Measurements from ENCODE around the gene KDM3A. TPM values are rescaled to one million over a fixed set of nuclear protein-coding genes. Genes with fewer than 3 reads are reported as not detected.
"Not testable (repeated sequence)": the region's sequence is repeated elsewhere in the genome, so short reads cannot be mapped to it uniquely, and the experiment has no call there.

KDM3A gene
- total RNA-seq, 1 donor from 2014 or later, result 12.9 TPM

DNA sequence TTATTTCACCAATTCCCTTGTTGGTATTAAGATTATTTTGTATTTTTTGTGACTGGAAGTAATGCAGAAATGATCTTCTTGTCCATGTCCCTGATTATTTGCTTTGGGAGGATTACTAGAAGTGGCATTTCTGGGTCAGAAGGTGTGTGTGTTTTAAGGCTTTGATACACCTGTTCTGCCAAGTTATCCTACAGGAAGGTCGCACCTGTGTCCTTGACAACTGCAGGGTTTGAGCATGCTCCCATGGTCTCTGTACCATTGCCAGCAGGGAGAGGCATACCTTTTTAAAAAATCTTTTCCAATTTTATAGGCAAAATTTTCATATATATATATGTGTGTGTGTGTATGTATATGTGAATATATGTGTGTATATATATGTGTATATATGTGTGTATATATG lies 29.7 kb downstream of the KDM3A start:
- DNase-seq (ENCODE audit: low spot score) (no peak), ATAC-seq (no peak)

DNA sequence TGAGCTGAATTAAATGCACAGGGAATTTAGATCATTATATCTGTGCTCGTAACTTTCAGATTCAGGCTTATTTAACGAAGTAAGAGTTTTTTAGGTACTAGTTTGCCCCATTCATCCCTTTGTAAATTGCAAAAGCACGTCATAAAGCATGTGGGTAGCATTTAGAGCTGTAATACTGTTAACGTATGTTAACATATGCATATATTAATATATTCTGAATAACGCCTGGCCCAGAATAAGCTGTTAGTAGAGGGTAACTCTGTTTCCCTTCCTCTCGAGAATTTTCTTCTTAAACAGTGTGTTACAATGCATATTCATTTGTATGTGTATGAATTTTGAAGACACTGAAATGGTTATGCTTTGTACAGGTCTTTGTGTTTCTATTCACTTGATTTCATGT lies 30.5 kb downstream of the KDM3A start:
- ATAC-seq, result no peak
- no peak for DNase-seq (ENCODE audit: low spot score)

GRCh38 chr2:86476092-86476491 lies 34.9 kb downstream of the KDM3A start:
- ATAC-seq (no peak), DNase-seq (ENCODE audit: low spot score) (no peak)

DNA sequence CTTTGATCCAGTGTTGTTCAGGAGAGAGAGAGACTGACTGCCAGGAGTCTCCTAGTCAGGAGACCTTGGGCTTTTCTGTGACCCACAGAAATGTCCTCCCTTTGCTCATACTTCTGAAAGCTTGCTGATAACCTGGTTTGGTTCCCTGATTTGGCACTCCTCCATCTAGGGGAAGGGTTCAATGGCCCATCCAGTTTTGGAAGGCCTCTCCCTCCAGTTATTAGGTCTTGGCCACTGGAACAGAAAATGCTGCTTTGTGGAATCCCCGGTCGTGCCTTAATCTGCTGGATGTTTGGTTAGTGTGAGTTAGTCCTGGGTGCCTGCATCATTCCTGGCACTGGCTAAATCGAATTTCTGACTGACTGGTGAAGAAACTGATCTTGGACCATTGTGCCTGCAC lies 35.7 kb downstream of the KDM3A start:
- DNase-seq (ENCODE audit: low spot score) (peak; percentile 68), ATAC-seq (peak; percentile 88)

DNA sequence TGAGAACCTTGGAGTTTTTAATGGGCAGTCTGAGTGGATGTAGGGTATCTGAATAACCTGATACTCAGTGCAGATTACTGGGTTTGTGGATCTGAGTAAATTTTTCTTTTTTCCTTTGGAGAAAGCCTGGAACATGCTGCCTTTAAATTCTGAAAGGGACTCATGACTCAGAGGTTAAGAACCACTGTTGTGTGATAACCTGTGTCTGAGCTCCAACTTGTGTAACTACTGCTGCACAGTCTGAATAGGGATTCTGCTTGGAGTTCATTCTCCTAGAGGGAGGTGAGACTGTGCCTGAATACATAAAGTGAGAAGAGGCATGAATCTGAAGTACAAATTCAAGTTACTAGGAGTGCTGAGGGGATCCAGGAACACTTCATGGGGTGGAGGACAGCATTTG lies 36.2 kb downstream of the KDM3A start:
- ATAC-seq (peak; percentile 67), DNase-seq (ENCODE audit: low spot score) (no peak)

- no peak for DNase-seq (ENCODE audit: low spot score)
- no peak for ATAC-seq
Observed at GRCh38 chr2:86480105-86480504, 38.9 kb downstream of the KDM3A start.

- ATAC-seq (no peak), DNase-seq (ENCODE audit: low spot score) (no peak)
Observed at GRCh38 chr2:86482034-86482433, 40.9 kb downstream of the KDM3A start.

DNA sequence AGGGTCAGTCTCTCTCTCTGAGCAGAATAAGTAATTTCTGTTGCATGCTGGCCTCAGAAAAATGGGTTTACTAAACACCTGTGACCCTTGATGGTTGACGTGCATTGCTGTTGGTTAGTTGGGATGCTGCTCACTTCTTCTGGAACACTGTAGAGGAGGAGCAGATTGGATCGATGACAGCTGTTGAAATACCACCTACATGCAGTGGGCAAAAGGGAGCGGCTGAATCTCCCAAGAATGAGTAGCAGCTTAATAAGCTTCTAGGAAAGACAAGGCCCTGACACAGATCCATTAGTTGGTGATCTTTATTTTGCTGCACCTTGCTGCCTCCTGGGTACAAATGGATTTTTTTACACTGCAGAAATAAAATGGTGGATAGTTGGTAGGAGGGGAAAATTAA lies 43.2 kb downstream of the KDM3A start:
- DNase-seq (ENCODE audit: low spot score), result no peak
- ATAC-seq, result no peak

DNA sequence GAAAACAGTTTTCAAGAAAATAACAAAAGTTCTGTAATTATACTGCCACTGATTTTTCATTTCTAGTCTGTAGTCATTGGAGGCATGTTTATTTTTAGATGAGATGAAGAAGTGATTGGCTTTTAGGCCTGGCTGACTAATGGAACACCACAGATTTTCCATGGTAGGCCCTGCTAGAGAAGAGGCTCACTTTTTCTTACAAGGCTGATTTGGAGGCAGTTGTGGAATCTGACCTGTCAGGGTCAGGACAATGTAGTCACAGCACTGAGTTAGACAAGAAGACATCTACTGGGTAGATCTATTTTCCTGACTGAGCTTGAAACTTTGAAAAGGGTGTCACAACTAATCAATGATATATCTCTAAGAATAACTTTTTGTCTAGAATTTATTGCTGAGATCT lies 43.9 kb downstream of the KDM3A start:
- ATAC-seq, result no peak
- no peak for DNase-seq (ENCODE audit: low spot score)

- ATAC-seq (no peak), DNase-seq (ENCODE audit: low spot score) (no peak)
Observed at GRCh38 chr2:86485802-86486201, 44.6 kb downstream of the KDM3A start.

DNA sequence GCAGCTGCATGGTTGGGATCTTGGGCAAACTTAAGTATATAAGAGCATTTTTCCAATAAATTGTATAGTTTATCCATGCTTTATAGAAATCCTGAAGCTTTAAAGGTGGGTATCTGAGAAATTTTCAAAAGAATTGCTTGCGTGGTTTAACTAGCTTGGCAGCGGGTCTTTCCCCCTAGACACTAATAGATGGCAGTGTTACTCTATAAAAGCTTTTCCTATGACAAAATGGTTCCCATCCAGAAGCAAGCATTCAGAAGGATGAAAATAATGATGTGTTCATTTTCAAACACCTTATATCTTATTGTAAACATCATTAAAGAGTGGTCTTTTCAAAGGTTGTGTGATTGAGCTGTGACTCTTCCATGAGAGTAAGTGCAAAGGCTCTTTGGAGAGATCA lies 45.9 kb downstream of the KDM3A start:
- DNase-seq (ENCODE audit: low spot score) (no peak), ATAC-seq (no peak)

DNA sequence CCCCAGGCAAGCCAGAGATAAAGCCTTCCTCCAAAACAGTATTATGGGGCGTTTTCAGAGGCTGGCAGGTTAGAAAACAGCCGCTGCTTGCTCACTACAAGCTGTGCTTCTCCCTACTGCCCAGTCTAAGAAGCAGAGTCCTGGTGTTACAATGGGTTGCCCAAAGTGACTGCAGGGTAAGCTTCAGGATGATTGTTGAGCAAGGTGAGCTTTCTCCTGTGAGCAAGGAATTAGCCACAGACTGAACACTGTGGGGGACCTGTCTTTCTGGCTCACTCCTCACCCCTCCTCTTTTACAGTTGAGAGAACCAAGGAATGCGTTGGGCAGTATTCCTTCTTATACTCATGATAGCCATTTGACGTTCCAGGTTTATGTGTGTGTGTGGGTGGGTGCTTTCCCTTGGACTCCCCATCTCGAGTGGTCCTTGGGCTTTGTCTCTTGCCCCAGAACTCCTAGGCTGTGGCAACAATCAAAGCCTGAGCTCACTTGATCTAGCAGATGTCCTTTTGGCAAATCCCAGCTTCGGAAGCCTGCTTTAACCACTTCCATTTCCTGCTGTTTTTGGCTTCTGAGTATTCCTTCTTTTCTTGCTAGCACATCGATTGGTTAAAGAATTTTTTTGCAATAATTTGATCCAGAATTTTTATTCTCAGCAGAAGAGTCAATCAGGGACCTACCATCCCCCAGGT lies 47.5 kb downstream of the KDM3A start:
- ATAC-seq, result no peak
- no peak for DNase-seq (ENCODE audit: low spot score)

GRCh38 chr2:86489542-86489941 lies 48.4 kb downstream of the KDM3A start:
- ATAC-seq (no peak), DNase-seq (ENCODE audit: low spot score) (no peak)

DNA sequence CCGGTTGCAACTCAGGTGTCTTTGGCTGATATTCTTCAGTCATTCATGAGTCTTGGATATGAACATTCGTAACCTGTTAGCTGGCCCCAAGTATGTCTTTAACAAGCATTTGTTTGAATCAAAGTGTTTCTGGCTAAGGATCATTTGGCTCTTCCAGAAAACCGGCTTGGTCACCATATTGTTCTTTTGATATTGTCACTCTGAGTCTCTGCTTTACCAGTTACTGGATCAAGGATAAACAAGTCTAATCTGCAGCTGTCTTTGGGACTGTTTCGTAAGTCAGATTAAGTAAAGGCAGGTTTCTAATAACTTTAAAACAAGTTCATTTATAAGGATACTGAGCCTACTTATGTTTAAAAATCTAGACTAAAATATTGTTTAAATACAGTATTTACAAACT lies 49.1 kb downstream of the KDM3A start:
- no peak for DNase-seq (ENCODE audit: low spot score)
- ATAC-seq, result no peak

DNA sequence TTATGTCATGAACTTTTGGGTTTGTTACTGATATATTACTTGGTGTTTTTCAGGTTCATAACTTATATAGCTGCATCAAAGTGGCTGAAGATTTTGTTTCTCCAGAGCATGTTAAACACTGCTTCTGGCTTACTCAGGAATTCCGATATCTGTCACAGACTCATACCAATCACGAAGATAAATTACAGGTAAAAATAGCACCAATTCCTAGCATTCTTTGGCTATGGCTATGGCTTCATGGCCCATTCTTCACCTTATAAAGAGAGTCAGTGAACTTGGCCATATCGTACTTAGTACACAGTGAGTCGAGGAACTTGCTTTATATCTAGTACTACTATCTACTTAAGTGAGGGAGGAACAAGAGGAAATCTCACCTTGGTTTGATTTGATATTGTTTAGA lies 49.9 kb downstream of the KDM3A start:
- ATAC-seq (no peak), DNase-seq (ENCODE audit: low spot score) (no peak)

- peak; percentile 93 for ATAC-seq
- DNase-seq (ENCODE audit: low spot score), result no peak
Observed at GRCh38 chr2:86492048-86492453, 50.9 kb downstream of the KDM3A start.

- DNase-seq (ENCODE audit: low spot score); ATAC-seq: not testable (repeated sequence)
Observed at GRCh38 chr2:86496391-86496790, 55.2 kb downstream of the KDM3A start.

DNA sequence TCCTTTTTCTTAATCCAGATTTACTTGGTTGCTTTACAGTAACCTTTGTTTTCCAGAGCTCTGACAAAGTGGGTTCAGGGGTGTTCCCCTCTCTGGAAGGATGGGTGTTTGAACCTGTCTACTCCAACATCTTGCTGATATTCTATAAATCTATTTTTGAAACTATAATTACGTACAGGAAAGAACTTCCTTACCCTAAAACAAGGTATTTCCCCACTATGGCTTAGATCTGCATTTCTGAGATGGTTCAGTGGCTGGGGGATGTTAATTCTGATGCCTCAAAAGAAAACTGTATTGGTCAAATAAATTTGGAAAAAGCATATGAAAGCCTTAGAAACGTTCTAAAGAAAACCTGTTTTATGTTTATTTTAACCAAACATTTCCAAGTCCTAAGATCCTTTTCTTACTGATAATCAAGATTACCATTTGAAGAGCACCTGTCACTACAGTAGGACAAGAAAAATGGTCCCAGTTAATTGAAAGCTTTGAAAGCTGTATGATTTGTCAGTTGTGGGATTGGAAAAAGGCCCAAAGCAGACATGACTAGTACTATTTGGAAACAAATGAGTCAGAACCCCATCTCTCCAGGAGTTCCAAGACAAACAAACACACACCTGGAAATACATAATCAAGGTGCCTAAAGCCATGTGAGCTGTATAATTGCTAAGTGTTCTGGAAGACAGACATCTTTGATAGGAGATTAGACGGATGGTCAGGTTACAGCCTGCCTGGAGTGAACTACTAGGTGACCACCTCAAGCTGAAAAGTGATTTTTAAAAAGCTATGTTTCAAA lies 57.5 kb downstream of the KDM3A start:
- DNase-seq (ENCODE audit: low spot score), result no peak
- no peak for ATAC-seq

GRCh38 chr2:86499326-86499725 lies 58.2 kb downstream of the KDM3A start:
- no peak for DNase-seq (ENCODE audit: low spot score)
- ATAC-seq, result no peak

GRCh38 chr2:86500325-86501083 lies 59.3 kb downstream of the KDM3A start:
- ATAC-seq (no peak), DNase-seq (ENCODE audit: low spot score) (no peak)

- DNase-seq (ENCODE audit: low spot score), result no peak
Observed at GRCh38 chr2:86507600-86507999, 66.4 kb downstream of the KDM3A start.

GRCh38 chr2:86510436-86510933 lies 69.3 kb downstream of the KDM3A start:
- no peak for DNase-seq (ENCODE audit: low spot score)
- ATAC-seq, result no peak

More at GRCh38 chr2:86507600-86507999, 66.4 kb downstream of the KDM3A start:
- ATAC-seq, result no peak
